Measurements from ENCODE around the gene CTIF. TPM values are rescaled to one million over a fixed set of nuclear protein-coding genes. Genes with fewer than 3 reads are reported as not detected.
A peak's percentile ranks its signal among the peaks of the same experiment; 100 is the strongest.

CTIF gene
- total and polyA plus RNA-seq, 2 experiments from 2014 or later, result 22.1 to 27.9 TPM

DNA sequence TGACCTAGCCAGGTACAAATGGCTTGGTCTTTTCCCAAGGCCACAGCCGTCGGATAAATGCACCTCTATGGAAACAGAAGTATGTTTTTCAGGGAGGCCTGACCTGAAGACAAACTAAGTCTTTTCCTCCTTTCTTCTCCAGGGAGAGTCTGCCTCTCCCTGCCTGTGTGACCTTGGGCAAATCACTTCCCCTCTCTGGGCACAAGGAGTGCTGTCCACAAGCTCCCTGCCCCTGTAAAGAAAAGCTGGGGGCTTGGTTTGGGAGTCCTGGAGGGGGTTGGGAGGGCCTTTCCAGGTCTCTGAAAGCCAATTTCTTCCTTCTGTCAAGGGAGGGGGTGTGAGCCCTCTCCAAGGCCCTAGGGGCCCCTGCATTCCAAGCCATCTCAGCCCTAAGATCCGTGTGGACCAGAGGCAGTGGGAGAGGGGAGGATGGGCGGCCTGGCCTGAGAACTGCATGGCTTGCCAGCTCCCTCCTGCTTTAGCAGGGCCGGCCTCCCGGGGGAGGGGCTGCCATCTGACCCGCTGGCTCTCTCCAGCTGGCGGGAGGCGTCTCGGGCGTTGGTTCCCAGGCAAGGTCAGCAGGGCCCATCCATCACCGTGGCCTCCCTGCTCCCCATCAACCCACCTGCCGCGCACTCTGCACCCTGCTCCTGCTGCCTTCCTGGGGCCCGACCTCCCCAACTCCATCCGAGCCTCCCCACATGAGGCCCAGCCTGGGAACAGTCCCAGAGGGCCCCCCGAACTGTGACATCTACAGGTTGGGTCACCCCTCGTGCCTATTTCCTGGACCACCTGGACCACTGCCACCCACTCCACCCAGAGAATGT, 350.5 kb downstream of the CTIF start:
- H3K27me3 ChIP-seq, result no peaks in the 10 kb centered on the region
- H3K9me3 ChIP-seq (ENCODE audit: low read depth), result no peaks in the 10 kb centered on the region
- no peaks in the 10 kb centered on the region for H3K79me2 ChIP-seq
- TF ChIP-seq EZH2 (IDR thresholded peaks at IDR 0.05; ENCODE audit: borderline replicate concordance) (no peak), EZH2phosphoT487 (IDR thresholded peaks at IDR 0.05; ENCODE audit: low read depth, severe bottlenecking, unreplicated experiment) (no peak)
- TF ChIP-seq, protein P1, sequence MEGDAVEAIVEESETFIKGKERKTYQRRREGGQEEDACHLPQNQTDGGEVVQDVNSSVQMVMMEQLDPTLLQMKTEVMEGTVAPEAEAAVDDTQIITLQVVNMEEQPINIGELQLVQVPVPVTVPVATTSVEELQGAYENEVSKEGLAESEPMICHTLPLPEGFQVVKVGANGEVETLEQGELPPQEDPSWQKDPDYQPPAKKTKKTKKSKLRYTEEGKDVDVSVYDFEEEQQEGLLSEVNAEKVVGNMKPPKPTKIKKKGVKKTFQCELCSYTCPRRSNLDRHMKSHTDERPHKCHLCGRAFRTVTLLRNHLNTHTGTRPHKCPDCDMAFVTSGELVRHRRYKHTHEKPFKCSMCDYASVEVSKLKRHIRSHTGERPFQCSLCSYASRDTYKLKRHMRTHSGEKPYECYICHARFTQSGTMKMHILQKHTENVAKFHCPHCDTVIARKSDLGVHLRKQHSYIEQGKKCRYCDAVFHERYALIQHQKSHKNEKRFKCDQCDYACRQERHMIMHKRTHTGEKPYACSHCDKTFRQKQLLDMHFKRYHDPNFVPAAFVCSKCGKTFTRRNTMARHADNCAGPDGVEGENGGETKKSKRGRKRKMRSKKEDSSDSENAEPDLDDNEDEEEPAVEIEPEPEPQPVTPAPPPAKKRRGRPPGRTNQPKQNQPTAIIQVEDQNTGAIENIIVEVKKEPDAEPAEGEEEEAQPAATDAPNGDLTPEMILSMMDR (IDR thresholded peaks at IDR 0.05; ENCODE audit: poor library complexity), result no peak
- peaks cover 24% of the 10 kb centered on the region for H3K4me1 ChIP-seq (ENCODE audit: insufficient read depth)
- 61% methylated on average over 16 of the region's 18 CpGs for WGBS (ENCODE audit: low lambda C conversion rate, missing lambda C conversion rate)
- H3K36me3 ChIP-seq (replicated peaks; ENCODE audit: insufficient read depth, low read depth), result no peaks in the 10 kb centered on the region
- H3K27ac ChIP-seq, result no peak overlapping the region
- H3K4me2 ChIP-seq, result no peak overlapping the region
- no peak overlapping the region for H3K4me3 ChIP-seq
- H3K9me2 ChIP-seq (replicated peaks; ENCODE audit: insufficient read depth), result no peaks in the 10 kb centered on the region
- H4K20me1 ChIP-seq (ENCODE audit: insufficient read depth, poor library complexity, severe bottlenecking), result no peaks in the 10 kb centered on the region
- peak; percentile 61 for DNase-seq (ENCODE audit: low spot score)
- H2AFZ ChIP-seq, result no peak overlapping the region

DNA sequence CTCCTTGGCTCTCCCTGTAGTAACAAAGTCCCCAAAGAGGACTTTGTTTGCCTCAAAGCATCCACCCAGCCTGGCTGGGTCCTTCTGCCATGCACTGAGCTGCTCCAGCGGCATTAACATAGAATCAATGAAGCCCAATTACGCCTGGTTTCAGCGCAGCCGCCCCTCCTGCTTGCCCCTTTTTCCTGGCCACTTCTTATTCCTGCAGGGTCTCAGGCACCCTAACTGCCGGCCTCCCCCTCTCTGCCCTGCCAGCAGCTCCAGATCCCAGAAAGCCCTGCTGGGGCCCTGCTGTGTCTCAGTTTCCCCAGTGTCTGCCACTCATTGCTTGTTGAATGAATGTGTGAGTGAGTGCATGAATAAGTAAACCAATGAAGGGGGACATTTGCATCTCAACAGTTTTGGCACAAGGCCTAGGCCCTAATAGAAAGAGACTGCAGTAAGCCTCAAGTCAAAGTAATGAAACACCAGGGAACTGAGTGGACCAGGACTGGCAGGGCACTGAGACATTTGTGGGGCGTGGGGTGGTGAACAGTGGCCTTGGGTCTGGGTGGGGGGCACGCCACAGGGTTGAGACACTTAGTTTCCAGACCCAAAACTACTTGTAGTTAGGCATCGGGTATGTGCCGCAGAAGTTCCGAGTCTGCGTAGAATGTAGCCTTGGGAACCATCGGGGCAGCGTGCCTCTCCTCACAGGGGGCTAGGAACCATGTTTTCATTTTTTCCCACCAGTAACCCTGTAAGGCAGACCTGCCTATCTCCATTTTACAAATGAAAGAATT, 351.3 kb downstream of the CTIF start:
- Histone ChIP-seq H3K4me3 (no peak overlapping the region), H3K4me1 (ENCODE audit: insufficient read depth) (peaks cover 18% of the 10 kb centered on the region), H3K27ac (no peak overlapping the region), H3K79me2 (no peaks in the 10 kb centered on the region), H2AFZ (no peak overlapping the region), H3K9me2 (replicated peaks; ENCODE audit: insufficient read depth) (no peaks in the 10 kb centered on the region), H3K9me3 (ENCODE audit: low read depth) (no peaks in the 10 kb centered on the region), H3K27me3 (no peaks in the 10 kb centered on the region), H3K4me2 (no peak overlapping the region), H3K36me3 (replicated peaks; ENCODE audit: insufficient read depth, low read depth) (no peaks in the 10 kb centered on the region), H4K20me1 (ENCODE audit: insufficient read depth, poor library complexity, severe bottlenecking) (no peaks in the 10 kb centered on the region)
- DNase-seq (ENCODE audit: low spot score), result no peak
- TF ChIP-seq, protein P1 (IDR thresholded peaks at IDR 0.05; ENCODE audit: poor library complexity), result no peak
- no peak for TF ChIP-seq EZH2 (IDR thresholded peaks at IDR 0.05; ENCODE audit: borderline replicate concordance)
- no peak for TF ChIP-seq EZH2phosphoT487 (IDR thresholded peaks at IDR 0.05; ENCODE audit: low read depth, severe bottlenecking, unreplicated experiment)
- WGBS (ENCODE audit: low lambda C conversion rate, missing lambda C conversion rate), result 95% methylated on average over 13 of the region's 13 CpGs

DNA sequence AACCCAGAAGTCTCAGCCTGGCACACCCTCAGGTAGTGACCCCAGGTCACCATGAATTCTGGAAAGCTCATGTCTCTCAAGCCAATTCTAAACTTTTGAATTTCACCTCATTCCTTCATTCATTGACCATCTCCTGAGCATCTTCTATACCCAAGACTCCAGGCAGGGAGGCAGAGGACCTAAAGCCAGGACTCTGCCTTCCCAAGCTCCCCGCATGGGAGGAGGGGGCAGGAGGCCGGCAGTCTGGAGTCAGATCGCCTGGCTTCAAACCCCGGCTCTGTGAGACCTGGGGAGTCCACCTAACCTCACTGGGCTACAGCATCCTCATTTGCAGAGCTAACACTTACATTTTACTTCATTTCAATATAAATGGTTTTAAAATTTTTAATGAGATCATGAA, 352.9 kb downstream of the CTIF start:
- H3K4me1 ChIP-seq (ENCODE audit: insufficient read depth), result peaks cover 12% of the 10 kb centered on the region

More for the DNA sequence above, 352.9 kb downstream of the CTIF start:
- Histone ChIP-seq H3K79me2 (no peaks in the 10 kb centered on the region), H3K4me2 (no peak overlapping the region), H3K27me3 (no peaks in the 10 kb centered on the region), H3K9me2 (replicated peaks; ENCODE audit: insufficient read depth) (no peaks in the 10 kb centered on the region), H4K20me1 (ENCODE audit: insufficient read depth, poor library complexity, severe bottlenecking) (no peaks in the 10 kb centered on the region), H3K9me3 (ENCODE audit: low read depth) (no peaks in the 10 kb centered on the region), H3K27ac (no peak overlapping the region), H3K36me3 (replicated peaks; ENCODE audit: insufficient read depth, low read depth) (no peaks in the 10 kb centered on the region), H2AFZ (no peak overlapping the region), H3K4me3 (no peak overlapping the region)
- WGBS (ENCODE audit: low lambda C conversion rate, missing lambda C conversion rate), result 96% methylated on average over 4 of the region's 4 CpGs
- no peak for DNase-seq (ENCODE audit: low spot score)
- TF ChIP-seq EZH2 (IDR thresholded peaks at IDR 0.05; ENCODE audit: borderline replicate concordance), result no peak
- TF ChIP-seq, protein P1 (IDR thresholded peaks at IDR 0.05; ENCODE audit: poor library complexity), result no peak
- TF ChIP-seq EZH2phosphoT487 (IDR thresholded peaks at IDR 0.05; ENCODE audit: low read depth, severe bottlenecking, unreplicated experiment), result no peak

All from hepatocyte (in vitro differentiated cells).